NCI-H2196 (cell line): Measurements from ENCODE around the gene OTULIN.

Experiments used
- DNase-seq: peaks from one replicate; lab custom pipeline; 2025; ENCODE audit not compliant: unreplicated experiment; lab: John Stamatoyannopoulos, UW

The OTULIN gene

GRCh38 chr5:14738050-14738449 is 73.5 kb downstream of the OTULIN start:
- no peak for DNase-seq

GRCh38 chr5:14739538-14739937 is 75.0 kb downstream of the OTULIN start:
- DNase-seq, result no peak

- DNase-seq, result no peak
Observed at GRCh38 chr5:14739981-14740380, 75.5 kb downstream of the OTULIN start.

- no peak for DNase-seq
Observed at GRCh38 chr5:14741131-14741530, 76.6 kb downstream of the OTULIN start.

GRCh38 chr5:14741801-14742440 is 77.4 kb downstream of the OTULIN start:
- DNase-seq, result no peak

GRCh38 chr5:14742498-14742897 is 78.0 kb downstream of the OTULIN start:
- no peak for DNase-seq

GRCh38 chr5:14743601-14744295 is 79.2 kb downstream of the OTULIN start:
- DNase-seq, result no peak

- no peak for DNase-seq
Observed at GRCh38 chr5:14744296-14745187, 80.0 kb downstream of the OTULIN start.

- no peak for DNase-seq
Observed at GRCh38 chr5:14745188-14745563, 80.7 kb downstream of the OTULIN start.

GRCh38 chr5:14745753-14746152 is 81.2 kb downstream of the OTULIN start:
- no peak for DNase-seq

GRCh38 chr5:14748180-14748900 is 83.8 kb downstream of the OTULIN start:
- no peak for DNase-seq
